HG03460 (cell line): ENCODE measurements around the gene ADD2.

Experiments
- ATAC-seq: cut with Tn5 transposase; IDR thresholded peaks from one replicate; pipeline ENCODE4 v1.9.1; 2021; ENCODE audit not compliant: unreplicated experiment

Gene ADD2

DNA sequence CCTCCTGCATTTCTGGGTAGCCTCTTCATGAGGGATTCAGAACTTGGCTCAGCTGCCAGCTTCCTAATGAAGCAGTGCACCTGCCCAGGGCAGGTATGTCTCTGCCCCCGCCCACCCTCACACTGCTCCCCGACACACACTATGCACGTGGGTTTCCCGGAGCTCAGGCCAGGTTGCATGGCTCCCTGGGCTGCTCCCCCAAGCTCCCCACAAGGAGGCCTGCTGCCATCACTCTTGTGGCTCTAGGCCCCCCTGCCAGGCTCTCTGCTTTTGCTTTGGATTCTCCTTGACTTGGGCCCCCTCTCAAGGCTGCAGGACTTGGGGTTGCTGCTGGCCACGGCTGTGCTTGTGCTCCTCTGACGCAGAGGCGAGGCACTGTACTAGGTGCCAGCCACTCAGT is 43.6 kb downstream of the ADD2 start:
- no peak for ATAC-seq

DNA sequence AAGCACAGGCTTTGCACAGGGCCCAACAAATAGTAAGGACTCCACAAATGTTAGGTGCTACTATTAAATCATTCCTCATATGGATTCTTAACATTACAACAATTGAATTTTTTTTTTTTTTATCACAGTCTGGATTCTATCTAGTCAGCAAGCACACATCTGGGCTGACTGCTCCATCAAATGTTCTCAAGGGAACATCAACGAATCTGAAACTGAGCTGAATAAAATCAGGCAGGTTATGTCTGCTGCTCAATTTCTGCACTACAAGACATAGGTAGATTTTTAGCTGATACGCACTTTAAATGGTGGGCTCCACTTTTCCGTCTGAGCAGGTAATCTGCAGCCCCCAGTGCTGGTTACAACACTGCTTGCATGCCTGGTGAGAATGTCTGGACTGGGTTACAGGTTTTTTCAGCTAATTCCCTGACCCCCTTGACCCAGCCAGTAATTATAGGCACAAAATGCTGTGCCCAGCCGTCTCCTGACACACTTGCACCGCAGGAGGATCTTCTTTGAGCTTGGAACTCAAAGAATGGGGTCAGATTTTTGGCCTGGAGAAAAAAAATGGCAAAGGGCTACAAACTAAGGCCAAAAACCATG is 44.6 kb downstream of the ADD2 start:
- ATAC-seq, result no peak

DNA sequence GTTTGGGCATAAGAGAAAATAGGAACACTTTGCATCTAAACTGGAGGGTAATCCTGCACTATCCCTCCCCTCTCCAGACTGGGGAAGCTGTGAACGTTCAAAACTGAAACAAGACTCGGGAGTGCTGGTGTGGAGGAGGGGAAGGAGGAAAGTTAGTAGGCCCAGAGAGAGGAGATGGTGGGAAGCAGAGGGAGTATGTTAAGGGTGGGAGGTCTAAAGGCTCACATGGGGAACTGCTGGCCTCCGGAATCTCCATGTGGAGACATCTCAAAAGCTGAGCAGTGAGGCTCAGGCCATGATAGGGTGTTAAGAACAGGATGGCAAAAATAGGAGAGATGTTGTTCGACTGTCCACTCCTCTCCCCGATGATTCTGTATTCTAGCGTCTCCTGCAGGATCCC is 47.9 kb downstream of the ADD2 start:
- no peak for ATAC-seq

DNA sequence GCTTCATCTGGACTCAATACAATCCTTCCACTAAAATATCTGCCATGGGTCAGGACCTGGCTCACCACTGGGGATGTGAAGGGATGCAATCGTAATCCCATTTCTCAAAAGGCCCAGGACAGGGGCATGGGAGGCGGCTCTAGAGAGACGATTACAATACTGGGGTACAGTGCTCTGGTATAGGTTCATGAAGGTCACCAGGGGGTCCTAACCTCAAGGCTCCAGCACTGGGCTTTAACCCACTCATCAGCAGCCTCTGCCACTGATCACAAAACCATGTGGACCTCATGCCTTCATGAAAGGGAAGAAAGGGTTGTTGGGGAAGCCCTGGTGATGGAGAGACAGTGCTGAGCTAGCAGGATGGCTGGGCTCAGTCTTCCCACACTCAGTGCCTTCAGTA is 48.8 kb downstream of the ADD2 start:
- ATAC-seq, result no peak

DNA sequence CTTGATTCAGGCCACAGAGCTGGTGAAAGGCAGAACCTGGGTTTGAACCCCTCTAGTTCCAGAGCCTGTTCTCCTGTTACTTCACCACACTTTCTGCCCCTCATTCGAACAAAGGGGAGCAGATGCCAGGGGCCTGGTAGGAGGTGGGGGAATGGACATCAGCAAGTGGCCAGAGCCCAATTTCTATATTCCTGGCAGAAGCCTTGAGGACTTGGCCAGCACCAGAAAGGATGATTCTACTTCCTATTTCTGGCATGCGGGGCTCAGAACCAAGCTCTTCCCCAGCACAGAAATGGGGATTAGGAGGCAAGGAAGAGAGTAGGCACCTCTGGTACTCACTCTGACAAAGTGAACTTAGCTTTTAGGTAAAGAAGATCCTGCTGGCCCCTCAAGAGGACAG is 49.3 kb downstream of the ADD2 start:
- no peak for ATAC-seq

DNA sequence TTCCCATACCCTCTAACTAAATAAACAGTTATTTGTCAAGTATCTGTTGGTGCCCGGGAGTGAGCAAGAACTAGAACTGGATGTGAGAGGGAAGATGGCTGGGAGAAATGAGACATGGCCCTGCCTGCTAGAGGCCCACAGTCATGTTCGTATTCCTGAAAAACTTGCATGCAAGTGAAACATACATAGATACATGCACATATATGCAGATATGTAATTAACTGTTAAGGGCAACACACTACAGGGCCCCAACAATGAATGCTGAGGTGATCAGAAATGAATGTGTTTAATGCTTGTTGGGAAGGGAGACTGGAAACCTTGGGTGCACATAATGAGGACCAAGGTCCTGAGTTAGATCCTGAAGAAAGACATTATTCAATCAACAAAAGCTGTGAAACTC is 49.8 kb downstream of the ADD2 start:
- no peak for ATAC-seq

DNA sequence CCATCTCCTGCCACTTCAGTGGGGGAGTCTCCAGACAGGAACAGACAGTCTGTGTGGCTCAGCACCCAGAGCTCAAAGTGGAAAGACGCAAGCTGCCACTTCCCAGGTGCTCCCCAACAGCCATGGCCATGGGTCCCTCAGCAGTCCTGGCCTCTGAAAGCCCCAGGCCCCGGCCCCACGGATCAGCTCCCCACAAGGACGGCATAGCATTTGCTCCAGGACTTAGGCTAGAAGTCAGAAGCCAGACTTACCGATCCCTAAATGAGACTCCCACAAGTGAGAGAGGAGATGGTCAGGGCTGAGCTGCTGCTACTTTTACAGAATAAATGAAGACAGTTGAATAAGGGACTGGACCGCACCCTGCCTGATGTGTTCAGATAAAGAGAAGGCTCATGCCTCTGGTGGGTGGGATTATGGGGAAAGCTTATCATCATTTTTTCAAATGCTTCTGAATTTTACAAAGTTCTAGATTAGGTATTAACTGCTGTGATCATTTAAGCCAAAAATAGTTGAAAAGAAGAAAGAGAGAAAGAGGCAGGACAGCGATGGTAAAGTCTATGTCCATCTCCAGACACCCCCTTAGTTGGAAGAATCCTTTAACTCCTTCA is 50.5 kb downstream of the ADD2 start:
- ATAC-seq, result no peak

DNA sequence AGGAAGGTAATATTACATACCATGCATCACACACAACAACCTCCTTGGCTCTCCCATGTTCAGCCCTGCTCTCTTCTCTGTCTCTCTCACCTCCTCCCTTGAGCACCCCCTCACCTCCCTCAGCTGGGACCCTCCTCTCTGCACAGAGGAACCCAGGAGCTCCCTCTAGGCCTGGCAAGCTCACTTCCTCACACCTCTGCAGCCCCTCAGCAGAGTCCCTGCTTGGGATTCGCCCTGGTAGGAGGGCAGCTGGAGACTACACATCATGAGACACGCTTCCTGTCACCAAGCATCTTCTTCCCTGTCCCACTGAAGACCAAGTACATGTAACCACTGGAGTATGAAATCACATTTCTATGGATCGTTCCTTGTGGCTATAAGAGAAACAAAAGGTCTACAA is 51.0 kb downstream of the ADD2 start:
- no peak for ATAC-seq

DNA sequence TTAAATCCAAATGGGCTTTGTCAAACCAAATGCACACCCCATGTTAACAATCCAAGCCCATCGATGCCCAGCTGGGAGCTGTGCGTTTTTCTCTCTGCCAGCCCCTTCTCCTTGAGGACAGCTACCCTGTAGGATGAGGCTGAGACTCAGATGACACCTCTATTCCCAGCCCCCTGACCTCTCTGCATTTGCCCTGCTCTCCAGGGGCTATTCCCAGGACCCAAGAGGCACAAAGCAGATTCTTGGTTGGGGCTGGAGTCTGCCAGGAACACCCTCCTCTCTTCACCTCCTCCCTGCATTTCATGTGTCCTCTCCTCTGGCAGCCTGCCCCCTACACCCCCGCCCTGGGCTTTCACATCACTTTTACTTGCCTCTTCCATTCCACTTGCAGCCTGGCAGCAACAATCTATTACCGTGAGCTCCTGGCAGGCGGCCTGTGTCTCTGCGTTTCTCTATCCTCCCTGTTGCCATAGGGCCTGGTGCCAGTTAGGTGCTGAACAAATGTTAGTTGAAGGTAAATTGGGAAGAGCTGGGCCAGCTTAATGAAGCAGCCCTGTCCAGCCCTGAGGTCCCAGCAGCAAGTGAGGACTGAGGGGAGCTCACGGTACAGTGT is 51.8 kb downstream of the ADD2 start:
- ATAC-seq, result no peak

DNA sequence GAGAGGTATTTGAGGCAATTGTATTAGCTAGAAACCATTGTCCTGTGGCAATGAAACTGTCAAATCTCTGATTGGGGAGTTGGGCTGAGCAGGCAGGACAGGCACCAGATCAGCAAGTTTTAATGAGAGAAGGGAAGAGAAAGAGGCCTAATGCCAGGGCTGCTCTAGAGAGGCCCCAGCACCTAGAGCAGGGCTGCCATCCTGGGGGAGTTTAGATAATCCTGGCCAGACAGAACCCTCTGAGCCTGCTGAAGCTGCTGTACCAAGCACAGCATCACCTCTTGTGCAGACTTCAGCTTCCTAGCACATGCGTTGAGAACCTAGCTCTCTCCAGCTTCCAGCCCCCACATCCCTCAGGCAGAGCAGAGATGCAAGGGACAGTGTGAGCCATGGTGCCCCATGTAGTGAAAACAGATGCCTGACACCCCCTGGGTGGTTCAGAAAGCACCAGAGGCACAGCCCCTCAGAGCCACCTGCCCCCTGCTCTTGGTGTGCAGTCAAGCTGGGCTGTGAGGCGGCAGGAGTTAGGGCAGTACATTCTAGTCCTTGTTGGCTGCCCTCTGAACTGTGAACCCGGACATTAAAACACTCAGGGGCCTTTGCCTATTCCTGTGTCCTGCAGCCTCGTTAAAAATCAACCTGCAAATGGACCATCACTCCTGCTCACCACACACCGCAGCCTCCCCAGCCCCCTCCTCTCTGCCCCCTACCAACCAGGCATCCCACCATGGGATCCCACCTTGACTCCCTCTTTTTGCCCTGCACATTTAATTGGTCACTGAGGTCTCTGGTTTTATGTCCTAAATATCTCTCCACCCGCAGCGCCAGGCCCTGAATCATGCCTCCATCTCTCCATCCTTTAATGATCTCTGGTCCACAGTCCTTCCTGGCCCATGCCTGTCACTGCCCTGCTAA is 52.7 kb downstream of the ADD2 start:
- ATAC-seq, result no peak

DNA sequence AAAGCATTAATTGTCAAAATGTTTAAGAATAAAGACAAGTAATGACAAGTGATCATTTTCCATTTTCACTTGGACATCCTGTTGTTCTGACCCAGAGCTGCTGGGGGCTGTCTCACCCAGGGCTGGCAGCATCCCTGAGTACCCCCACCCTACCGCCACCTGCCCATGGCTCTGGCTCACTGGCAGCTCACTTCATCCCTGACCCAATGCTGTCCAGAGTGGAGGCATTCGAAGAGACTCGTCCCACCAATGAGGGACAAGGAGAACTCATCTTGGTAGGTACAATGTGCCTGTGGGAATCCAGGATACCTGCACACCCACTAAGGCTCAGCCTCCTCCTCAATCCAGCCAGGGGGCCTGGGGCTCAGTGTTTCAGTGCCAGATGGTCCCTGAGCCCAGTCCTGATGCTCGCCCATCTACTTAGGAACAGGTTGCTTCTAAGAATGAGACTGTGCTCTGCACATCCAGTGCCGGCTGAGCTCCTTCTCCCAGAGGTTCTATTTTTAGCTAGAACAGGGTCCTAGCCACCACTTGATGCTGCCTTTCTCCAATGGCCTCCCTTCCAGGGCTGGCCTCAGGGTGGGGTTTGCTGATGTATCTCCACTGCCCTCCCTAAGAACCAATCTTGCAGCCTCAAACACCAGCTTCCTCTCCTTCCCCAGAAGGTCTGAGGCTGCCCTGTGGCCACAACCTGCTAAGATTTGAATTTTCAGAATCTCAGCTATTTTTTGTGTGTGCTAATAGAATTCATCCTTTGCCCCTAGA is 53.7 kb downstream of the ADD2 start:
- no peak for ATAC-seq

DNA sequence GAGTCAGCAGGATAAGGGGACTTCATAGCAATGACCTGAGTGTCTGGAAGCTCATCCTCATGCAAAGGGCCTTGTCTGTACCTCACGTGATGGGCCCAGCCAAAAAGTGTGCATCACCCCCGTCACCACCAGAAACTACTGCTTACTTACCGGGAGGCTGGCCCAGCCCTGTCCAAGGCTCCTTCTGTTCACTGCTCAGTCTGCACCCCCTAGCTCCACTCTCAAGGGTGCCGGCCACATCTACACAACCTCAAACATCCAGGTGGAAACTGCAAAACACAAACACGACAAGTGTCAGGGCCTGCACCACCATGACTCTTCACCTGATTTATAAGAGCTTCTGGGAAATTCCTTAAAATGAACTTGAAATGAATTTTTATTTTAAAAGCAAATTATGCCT is 55.1 kb downstream of the ADD2 start:
- ATAC-seq, result no peak

DNA sequence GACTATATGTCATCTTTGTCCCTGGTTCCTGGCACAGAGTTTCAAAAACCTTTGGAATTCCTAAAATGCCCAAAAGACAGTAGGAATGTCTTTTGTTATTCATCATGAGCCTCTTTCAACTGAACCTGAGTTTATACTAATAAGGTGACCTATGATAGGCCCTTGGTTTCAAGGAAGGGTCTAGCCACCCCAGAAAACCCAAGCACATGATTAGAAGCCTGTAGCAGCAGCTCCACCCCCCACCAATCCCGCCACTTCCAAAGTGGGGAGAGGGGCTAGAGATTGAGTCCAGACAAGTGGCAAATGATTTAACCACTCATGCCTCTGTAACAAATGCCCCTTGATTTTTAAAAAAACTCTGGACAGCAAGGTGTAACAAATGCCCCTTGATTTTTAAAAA is 56.8 kb downstream of the ADD2 start:
- no peak for ATAC-seq

DNA sequence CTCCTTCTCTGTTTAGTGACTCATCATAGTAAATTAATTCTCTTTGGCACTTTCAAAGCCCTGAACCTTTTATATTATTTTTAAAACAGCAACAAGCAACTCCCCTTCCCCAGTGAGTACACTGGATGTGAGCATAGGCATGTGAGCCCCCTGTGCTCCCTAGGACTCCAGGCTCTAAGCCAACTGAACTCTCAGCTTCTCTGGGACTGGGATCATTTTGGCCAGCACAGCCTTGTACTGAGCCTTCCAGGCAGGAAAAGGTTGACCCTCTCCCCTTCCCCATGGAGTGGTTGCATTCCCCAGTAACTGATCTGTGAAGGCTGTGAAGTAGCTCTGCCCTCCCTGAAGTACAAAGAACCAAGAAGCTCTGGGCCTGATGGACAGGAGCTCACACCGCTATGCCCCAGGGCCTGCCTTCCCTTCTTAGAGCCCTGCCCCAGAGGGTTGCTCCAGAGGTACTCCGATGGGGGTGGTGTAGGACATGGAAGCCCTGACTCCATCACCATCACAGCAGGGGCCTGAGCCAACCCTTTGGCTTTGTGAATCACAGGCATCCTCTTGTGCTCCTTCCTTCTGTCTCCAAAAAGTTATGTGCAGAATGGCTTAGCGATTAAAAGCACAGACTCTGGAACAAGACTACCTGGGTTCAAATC is 57.8 kb downstream of the ADD2 start:
- ATAC-seq, result no peak

DNA sequence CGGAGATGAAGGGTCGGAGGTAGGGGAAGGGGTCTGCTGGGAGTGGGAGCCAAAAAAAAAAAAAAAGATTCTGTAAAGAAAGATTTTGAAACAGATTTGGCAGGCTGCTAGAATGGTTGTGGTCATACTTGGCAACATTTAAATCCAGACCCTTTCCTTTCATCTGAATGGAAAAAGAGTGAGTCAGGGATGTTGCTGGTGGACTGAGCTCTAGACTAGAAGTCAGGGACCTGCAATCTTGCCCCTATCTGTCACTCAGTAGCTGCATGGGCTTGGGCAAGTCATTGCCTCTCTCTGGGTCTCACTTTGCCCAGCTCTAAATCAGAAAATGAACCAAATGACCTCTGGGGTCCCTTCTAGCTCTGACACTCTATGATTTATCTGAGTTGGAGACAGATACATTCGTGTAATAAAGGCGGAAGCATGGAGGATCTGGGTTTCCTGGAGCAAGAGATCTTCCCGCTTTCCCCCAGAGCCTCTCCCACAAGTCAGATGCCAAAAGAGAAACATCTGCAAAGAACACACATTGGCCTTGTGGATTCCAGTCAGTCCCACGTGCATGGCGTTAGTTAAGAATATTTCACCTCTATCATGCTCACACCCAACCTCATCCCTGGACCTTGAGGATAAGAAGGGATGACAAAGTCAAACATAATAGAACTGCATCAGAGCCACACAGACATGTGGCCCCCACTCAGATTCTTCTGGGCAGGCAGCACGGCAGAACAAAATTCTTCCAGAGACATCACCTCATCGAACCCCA is 58.5 kb downstream of the ADD2 start:
- ATAC-seq, result no peak

DNA sequence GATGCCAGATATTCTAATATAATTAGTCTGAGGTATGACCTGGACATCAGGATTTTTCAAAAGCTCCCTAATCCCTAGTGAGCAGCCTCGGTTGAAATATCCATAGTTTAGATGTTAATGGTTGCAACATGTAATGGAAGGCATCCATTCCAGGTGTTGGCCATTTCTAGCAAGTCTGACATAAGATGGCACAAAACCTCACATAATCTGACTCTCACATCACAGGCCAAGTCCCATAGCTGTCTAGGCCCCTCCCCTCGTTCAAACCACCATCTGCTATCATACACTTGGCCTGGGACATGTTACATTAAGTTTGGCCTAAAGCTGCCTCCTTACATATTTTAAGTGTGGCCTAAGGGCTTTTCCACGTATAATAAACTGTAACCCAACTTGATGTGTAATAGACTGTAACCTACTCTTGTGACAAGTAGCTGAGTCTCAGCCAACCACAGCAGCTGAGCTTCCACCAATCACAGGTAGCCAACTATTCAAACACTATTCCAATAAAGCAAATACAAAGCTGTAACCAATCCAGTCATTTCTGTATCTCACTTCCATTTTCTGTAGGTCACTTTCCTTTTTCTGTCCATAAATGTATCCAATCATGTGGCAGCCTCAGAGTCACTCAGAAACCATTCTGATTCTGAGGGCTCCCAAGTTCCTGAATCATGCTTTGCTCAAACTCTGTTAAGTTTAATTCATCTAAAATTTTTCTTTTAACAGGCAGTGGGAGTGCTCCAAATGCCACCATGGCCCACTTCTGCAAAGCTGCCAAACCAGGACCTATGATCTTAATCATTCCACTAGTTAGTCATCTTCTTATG is 59.4 kb downstream of the ADD2 start:
- no peak for ATAC-seq

DNA sequence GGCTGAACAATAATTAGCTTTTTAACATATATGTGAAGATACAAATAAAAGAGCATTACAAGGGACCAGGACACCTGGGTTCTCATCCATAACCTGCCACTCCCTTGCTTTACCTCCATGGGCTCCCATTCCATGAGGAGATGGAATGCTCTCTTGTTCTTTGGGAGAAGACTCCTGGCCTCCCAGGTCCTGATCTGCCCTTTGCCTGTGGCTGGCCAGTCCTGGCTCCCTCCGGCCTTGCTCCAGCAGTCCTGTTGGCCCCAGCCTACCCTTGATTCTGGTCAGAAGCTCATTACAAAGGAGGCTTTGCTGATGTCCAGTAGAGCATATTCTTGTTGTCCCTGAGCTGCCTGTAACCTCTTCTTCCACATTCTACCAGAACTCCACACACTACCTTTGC is 60.3 kb downstream of the ADD2 start:
- ATAC-seq, result no peak

DNA sequence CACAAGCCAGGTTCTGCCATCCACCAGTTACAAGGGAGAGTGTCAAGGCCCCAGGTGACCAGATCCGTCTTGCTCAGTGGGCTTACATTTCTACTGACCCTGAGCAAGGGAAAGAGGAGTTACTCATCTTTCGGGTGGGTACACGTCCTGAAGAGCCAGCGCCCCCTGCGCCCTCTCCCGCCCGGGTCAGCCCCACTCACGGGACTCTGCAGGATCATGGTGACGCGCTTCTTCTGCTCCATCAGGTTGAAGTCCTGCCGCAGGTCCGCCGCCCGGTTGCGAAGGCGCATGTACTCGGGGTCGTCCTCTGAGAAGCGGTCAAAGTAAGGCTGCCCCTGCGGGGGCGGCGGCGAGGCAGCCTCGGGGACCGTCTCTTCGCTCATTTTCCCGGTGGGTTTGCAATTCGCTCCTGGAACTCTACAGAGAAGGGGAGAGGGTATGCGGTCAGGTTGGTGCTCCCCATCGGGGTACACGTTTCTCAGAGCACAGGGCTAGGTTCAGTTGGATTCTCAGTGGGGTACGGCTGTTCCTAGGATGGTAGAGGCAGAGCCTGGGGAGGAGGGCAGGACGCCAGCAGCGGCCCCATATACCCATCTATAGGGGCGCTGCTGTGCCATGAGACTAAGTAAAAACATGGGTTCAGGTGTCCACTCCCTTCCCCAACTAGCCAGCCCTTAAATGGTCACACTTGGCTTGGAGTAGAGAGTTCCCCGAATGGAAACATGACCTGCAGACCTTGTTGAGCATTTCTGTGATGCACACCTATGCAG is 61.8 kb downstream of the ADD2 start:
- no peak for ATAC-seq
